GM12874 (cell line): ENCODE results near the gene MYO1H.

Source experiments
- CTCF ChIP-seq: IDR thresholded peaks from 2 replicates; pipeline ENCODE4 v1.5.1; 2011; ENCODE audit warnings: low read depth, mild to moderate bottlenecking, control low read depth, low read length, moderate library complexity; ENCODE audit not compliant: insufficient read depth

Gene MYO1H

DNA sequence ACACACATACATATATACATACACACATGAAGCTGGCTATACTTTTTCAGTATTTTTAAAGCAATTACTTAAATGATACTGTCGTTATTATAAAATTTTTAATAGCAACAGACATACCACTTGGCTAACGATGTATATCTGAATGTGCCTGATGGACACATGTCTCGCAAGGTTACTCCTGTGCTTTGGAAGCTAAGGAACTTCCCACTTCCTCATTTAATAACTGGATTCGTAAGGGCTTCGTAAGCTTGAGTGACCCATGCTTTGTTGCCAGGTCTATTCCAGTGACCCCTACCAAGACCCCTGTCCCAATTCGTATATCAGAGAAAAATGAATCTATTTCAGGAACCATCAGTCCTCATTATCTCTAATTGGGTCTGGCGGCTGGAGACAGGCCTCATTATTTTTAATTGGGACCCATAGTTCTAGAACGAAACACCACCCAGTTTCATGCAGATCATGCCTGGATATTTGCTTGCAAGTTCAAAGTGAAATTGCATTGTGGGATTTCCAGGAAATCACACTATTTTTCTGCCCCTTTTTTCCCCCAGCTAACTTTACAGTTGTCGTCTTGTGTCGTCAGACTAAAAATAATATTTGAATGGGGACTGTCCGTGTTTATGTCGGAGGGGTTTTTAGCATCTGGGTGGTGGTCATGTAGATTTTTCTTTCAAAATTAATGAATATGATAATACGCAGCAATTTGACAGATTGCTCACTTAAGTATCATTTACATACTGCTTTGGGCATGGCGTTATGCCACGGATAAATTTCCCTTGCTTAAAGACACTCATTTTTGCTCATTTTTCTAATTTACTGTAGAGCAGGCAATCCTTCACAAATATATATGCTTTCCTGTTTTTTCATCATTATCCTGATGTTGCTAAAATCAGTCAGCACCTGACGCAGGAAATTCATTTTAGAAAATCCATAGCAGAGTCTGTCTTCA lies 17.1 kb upstream of the MYO1H start:
- TF ChIP-seq CTCF, result no peak

DNA sequence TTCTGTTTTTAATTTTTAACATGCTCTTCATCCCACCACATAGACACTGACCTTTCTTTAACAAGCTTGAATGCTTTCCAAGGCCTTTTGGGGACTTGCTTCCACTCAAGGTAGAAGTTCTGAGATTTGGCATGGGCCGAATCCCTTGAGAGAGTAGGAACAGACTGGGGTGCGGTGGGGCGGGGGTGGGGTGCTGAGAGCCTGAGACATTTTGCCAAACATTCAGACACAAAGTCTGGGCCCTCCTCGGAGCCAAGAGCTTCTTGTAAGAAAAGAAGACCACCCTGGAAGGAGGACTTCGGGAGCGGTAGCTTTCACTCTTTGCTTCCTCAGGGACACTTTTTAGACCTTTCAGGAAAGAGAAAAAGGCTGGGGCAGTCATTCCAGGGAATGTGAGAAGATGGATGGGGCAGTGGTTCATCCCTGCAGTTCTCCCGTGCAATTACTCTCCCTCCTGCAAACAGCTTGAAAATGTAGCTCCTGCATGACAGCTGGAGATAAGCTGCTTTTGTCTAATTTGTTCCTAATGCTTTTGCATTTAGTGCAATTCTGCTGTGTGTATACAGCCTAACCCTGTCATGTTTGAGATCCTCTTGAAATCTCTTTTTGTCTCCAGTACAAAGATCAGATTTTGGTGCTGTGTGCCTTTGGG lies 16.3 kb upstream of the MYO1H start:
- TF ChIP-seq CTCF, result no peak

DNA sequence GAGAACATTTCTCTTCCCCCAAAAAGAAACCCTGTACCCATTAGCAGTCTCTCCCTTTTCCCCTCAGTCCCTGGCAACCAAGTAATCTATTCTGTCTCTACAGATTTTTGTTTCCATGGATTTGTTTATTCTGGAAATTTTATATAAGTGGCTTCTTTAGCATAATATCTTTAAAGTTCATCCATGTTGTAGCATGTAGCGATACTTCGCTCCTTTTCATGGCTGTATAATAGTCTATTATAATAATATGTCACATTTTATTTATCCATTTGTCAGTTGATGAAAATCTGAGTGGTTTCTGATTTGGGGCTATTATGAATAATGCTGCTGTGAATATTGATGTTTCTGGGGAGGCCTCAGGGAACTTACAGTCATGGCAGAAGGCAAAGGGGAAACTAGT lies 12.8 kb upstream of the MYO1H start:
- no peak for TF ChIP-seq CTCF

DNA sequence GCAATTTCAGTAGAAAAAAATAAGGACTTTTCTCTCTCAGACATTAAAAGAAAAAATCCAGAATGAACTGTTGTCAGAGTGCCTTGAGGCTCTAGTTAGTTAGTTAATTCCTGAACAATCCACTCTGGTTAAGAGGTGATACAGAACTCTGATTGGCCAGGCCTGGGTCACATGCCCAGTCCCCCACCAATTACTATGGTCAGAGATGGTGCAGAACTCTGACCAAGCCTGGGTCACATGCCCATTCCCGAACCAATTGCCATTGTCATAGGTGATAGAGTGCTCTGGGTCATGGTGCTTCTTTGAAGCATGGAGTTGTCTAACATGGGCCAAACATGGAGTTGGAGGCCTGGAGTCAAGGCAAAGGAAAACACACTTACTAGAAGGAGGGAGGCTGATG lies 11.1 kb upstream of the MYO1H start:
- no peak for TF ChIP-seq CTCF

DNA sequence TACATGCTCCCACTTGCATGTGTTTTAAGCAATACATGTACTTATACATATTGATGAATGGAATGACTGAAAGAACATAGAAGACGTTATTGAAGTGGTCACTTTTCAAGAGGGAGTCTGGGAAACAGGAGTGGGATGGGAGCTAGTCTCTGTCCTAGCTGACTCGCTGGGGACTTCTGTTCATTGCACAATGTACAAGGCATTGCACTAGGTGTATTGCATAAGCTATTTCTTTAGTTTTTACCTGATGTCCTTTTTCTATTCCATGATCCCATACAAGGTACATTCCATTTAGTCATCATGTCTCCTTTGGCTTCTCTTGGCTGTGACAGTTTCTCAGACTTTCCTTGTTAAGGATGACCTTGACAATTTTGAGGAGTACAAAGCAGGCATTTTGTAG lies 4.0 kb upstream of the MYO1H start:
- TF ChIP-seq CTCF, result no peak

DNA sequence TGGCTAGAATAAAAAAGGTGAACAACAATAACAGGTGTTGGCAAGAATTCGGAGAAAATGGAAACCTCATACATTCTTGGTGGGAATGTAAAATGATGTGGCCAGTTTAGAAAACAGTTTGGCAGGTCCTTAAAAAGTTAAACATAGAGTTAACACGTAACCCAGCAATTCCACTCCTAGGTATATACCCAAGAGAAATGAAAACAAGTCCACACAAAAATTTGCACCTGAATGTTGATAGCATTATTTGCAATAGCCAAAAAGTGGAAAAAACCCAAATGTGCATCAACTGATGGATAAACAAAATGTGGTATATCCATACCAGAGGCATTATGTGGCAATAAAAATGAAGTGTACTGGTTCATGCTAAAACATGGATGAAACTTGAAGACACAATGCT lies 2.3 kb upstream of the MYO1H start:
- no peak for TF ChIP-seq CTCF

- peak; percentile 13; the same call in 1 of the 2 replicates for TF ChIP-seq CTCF
Measured at GRCh38 chr12:109346920-109347319, 780 bp upstream of the MYO1H start.
